Measurements from ENCODE around the gene TAS2R14.

The TAS2R14 gene

GRCh38 chr12:10939163-10939562, at the start of gene TAS2R14:
Gene TAS2R14, minus strand, starts transcription at chr12:10939263. Its CDS starts 56 bp downstream, at chr12:10939207.
- ChIA-PET POLR2A (no interaction called here), CTCF (no interaction called here)
- TF ChIP-seq CTCF (IDR thresholded peaks at IDR 0.05; ENCODE audit: insufficient read depth, low read length, missing control alignments): no peak
- no peak within 1 kb of the TSS for H3K4me3 ChIP-seq (ENCODE audit: low read depth, low read length)
- DNase-seq (ENCODE audit: low read depth, low spot score): no peak

GRCh38 chr12:10986812-10987211, 47.7 kb upstream of the TAS2R14 start, which contains the start of gene TAS2R50:
Gene TAS2R50, minus strand, starts transcription at chr12:10986912. Its CDS starts 52 bp downstream, at chr12:10986860.
- no peak for DNase-seq (ENCODE audit: low read depth, low spot score)
- H3K4me3 ChIP-seq (ENCODE audit: low read depth, low read length): no peak within 1 kb of the TSS
- no peak for TF ChIP-seq CTCF (IDR thresholded peaks at IDR 0.05; ENCODE audit: insufficient read depth, low read length, missing control alignments)
- CTCF ChIA-PET: no interaction called here
- POLR2A ChIA-PET: no interaction called here

GRCh38 chr12:10982244-10982643, 43.2 kb upstream of the TAS2R14 start:
- CTCF ChIA-PET: no interaction called here
- POLR2A ChIA-PET: no interaction called here
- no peak overlapping the region for H3K4me3 ChIP-seq (ENCODE audit: low read depth, low read length)
- no peak for TF ChIP-seq CTCF (IDR thresholded peaks at IDR 0.05; ENCODE audit: insufficient read depth, low read length, missing control alignments)
- no peak for DNase-seq (ENCODE audit: low read depth, low spot score)

GRCh38 chr12:10974965-10975364, 35.9 kb upstream of the TAS2R14 start:
- no peak for TF ChIP-seq CTCF (IDR thresholded peaks at IDR 0.05; ENCODE audit: insufficient read depth, low read length, missing control alignments)
- DNase-seq (ENCODE audit: low read depth, low spot score): no peak
- ChIA-PET CTCF (no interaction called here), POLR2A (no interaction called here)
- no peak overlapping the region for H3K4me3 ChIP-seq (ENCODE audit: low read depth, low read length)

GRCh38 chr12:10968765-10969456, 29.8 kb upstream of the TAS2R14 start:
- CTCF ChIA-PET: no interaction called here
- POLR2A ChIA-PET: no interaction called here
- no peak for TF ChIP-seq CTCF (IDR thresholded peaks at IDR 0.05; ENCODE audit: insufficient read depth, low read length, missing control alignments)
- no peak overlapping the region for H3K4me3 ChIP-seq (ENCODE audit: low read depth, low read length)
- DNase-seq (ENCODE audit: low read depth, low spot score): no peak

- no peak overlapping the region for H3K4me3 ChIP-seq (ENCODE audit: low read depth, low read length)
- no peak for DNase-seq (ENCODE audit: low read depth, low spot score)
- no peak for TF ChIP-seq CTCF (IDR thresholded peaks at IDR 0.05; ENCODE audit: insufficient read depth, low read length, missing control alignments)
- CTCF ChIA-PET: no interaction called here
- POLR2A ChIA-PET: no interaction called here
Observed at GRCh38 chr12:10967409-10967808, 28.3 kb upstream of the TAS2R14 start.

Data from AG04449 (cell line).